ENCODE data around the gene RBM12. TPM values are rescaled to one million over a fixed set of nuclear protein-coding genes. Genes with fewer than 3 reads are reported as not detected.

Gene RBM12
- polyA plus RNA-seq, 1 donor from 2014 or later, result 53.9 TPM

GRCh38 chr20:35673884-35674283 is 9.2 kb upstream of the RBM12 start:
- Histone ChIP-seq H3K27ac (ENCODE audit: low read length) (no peak overlapping the region), H4K20me1 (ENCODE audit: insufficient read depth) (no peaks in the 10 kb centered on the region), H3K4me3 (ENCODE audit: low read length) (no peak overlapping the region), H3K36me3 (ENCODE audit: insufficient read depth, low read length) (peaks cover 11% of the 10 kb centered on the region), H3K4me2 (ENCODE audit: low read length) (no peak overlapping the region), H3F3A (ENCODE audit: insufficient read depth, low read length, poor library complexity, severe bottlenecking) (no peaks in the 10 kb centered on the region), H3K27me3 (ENCODE audit: insufficient read depth, low read depth, low read length) (no peaks in the 10 kb centered on the region), H3K9ac (ENCODE audit: low read length) (no peak overlapping the region), H3K9me3 (ENCODE audit: low read length) (no peaks in the 10 kb centered on the region), H3K9me2 (ENCODE audit: insufficient read depth, low read length) (no peaks in the 10 kb centered on the region), H2AFZ (ENCODE audit: low read depth, low read length) (no peak overlapping the region), H3K79me2 (replicated peaks; ENCODE audit: insufficient read depth, low read length) (no peaks in the 10 kb centered on the region)
- TF ChIP-seq CTCF (IDR thresholded peaks at IDR 0.05; ENCODE audit: poor library complexity, severe bottlenecking), result no peak

- Histone ChIP-seq H3K9ac (ENCODE audit: low read length) (no peak overlapping the region), H3K79me2 (replicated peaks; ENCODE audit: insufficient read depth, low read length) (no peaks in the 10 kb centered on the region), H3K4me2 (ENCODE audit: low read length) (no peak overlapping the region), H3K27ac (ENCODE audit: low read length) (no peak overlapping the region), H2AFZ (ENCODE audit: low read depth, low read length) (no peak overlapping the region), H4K20me1 (ENCODE audit: insufficient read depth) (no peaks in the 10 kb centered on the region), H3K36me3 (ENCODE audit: insufficient read depth, low read length) (peaks cover 11% of the 10 kb centered on the region), H3K4me3 (ENCODE audit: low read length) (no peak overlapping the region), H3K9me3 (ENCODE audit: low read length) (no peaks in the 10 kb centered on the region), H3F3A (ENCODE audit: insufficient read depth, low read length, poor library complexity, severe bottlenecking) (no peaks in the 10 kb centered on the region), H3K9me2 (ENCODE audit: insufficient read depth, low read length) (no peaks in the 10 kb centered on the region), H3K27me3 (ENCODE audit: insufficient read depth, low read depth, low read length) (no peaks in the 10 kb centered on the region)
- no peak for TF ChIP-seq TAF1 (IDR thresholded peaks at IDR 0.05; ENCODE audit: low read depth)
- no peak for TF ChIP-seq RAD21 (conservative IDR thresholded peaks at IDR 0.05)
- TF ChIP-seq EZH2 (IDR thresholded peaks at IDR 0.05; ENCODE audit: borderline replicate concordance, insufficient read depth, low read length, poor library complexity, severe bottlenecking), result no peak
- TF ChIP-seq REST (IDR thresholded peaks at IDR 0.05; ENCODE audit: borderline replicate concordance), result no peak
Measured at GRCh38 chr20:35669681-35670080, 5.0 kb upstream of the RBM12 start.

- no peaks in the 10 kb centered on the region for H3K9me3 ChIP-seq (ENCODE audit: low read length)
- peaks cover 11% of the 10 kb centered on the region for H3K36me3 ChIP-seq (ENCODE audit: insufficient read depth, low read length)
- H3F3A ChIP-seq (ENCODE audit: insufficient read depth, low read length, poor library complexity, severe bottlenecking), result no peaks in the 10 kb centered on the region
- H3K4me2 ChIP-seq (ENCODE audit: low read length), result no peak overlapping the region
- H3K9me2 ChIP-seq (ENCODE audit: insufficient read depth, low read length), result no peaks in the 10 kb centered on the region
- H3K27ac ChIP-seq (ENCODE audit: low read length), result no peak overlapping the region
- TF ChIP-seq POLR2AphosphoS5 (IDR thresholded peaks at IDR 0.05) (no peak), REST (IDR thresholded peaks at IDR 0.05; ENCODE audit: borderline replicate concordance) (no peak), CTCF (IDR thresholded peaks at IDR 0.05; ENCODE audit: poor library complexity, severe bottlenecking) (no peak), EZH2 (IDR thresholded peaks at IDR 0.05; ENCODE audit: borderline replicate concordance, insufficient read depth, low read length, poor library complexity, severe bottlenecking) (no peak), MXI1 (conservative IDR thresholded peaks at IDR 0.05; ENCODE audit: poor library complexity, severe bottlenecking) (no peak), SMC3 (conservative IDR thresholded peaks at IDR 0.05; ENCODE audit: poor library complexity) (no peak), RAD21 (conservative IDR thresholded peaks at IDR 0.05) (no peak), EP300 (conservative IDR thresholded peaks at IDR 0.05; ENCODE audit: poor library complexity, severe bottlenecking) (no peak), TAF1 (IDR thresholded peaks at IDR 0.05; ENCODE audit: low read depth) (no peak)
- H3K79me2 ChIP-seq (replicated peaks; ENCODE audit: insufficient read depth, low read length), result peaks cover 4% of the 10 kb centered on the region
- no peak overlapping the region for H2AFZ ChIP-seq (ENCODE audit: low read depth, low read length)
- no peak overlapping the region for H3K4me3 ChIP-seq (ENCODE audit: low read length)
- no peaks in the 10 kb centered on the region for H4K20me1 ChIP-seq (ENCODE audit: insufficient read depth)
- H3K27me3 ChIP-seq (ENCODE audit: insufficient read depth, low read depth, low read length), result no peaks in the 10 kb centered on the region
- no peak overlapping the region for H3K9ac ChIP-seq (ENCODE audit: low read length)
Measured at GRCh38 chr20:35669221-35669620, 4.5 kb upstream of the RBM12 start.

Data from neural cell (in vitro differentiated cells).